ENCODE data around the gene CCNK. TPM values are rescaled to one million over a fixed set of nuclear protein-coding genes. Genes with fewer than 3 reads are reported as not detected.

Gene CCNK
- total RNA-seq, 1 donor from 2014 or later = 66.2 TPM

- Mint-ChIP-seq H3K4me1 (ENCODE audit: unreplicated experiment) (no peaks in the 10 kb centered on the region), H3K9me3 (no peaks in the 10 kb centered on the region), H3K27ac (no peak overlapping the region), H3K27me3 (no peaks in the 10 kb centered on the region), H3K36me3 (peaks cover 27% of the 10 kb centered on the region), H3K4me3 (no peak overlapping the region)
- TF ChIP-seq, protein P1, sequence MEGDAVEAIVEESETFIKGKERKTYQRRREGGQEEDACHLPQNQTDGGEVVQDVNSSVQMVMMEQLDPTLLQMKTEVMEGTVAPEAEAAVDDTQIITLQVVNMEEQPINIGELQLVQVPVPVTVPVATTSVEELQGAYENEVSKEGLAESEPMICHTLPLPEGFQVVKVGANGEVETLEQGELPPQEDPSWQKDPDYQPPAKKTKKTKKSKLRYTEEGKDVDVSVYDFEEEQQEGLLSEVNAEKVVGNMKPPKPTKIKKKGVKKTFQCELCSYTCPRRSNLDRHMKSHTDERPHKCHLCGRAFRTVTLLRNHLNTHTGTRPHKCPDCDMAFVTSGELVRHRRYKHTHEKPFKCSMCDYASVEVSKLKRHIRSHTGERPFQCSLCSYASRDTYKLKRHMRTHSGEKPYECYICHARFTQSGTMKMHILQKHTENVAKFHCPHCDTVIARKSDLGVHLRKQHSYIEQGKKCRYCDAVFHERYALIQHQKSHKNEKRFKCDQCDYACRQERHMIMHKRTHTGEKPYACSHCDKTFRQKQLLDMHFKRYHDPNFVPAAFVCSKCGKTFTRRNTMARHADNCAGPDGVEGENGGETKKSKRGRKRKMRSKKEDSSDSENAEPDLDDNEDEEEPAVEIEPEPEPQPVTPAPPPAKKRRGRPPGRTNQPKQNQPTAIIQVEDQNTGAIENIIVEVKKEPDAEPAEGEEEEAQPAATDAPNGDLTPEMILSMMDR (conservative IDR thresholded peaks at IDR 0.05) = no peak
- DNase-seq (ENCODE audit: extremely low spot score, unreplicated experiment) = no peak
Measured at GRCh38 chr14:99497341-99497740, 16.1 kb downstream of the CCNK start.

DNA sequence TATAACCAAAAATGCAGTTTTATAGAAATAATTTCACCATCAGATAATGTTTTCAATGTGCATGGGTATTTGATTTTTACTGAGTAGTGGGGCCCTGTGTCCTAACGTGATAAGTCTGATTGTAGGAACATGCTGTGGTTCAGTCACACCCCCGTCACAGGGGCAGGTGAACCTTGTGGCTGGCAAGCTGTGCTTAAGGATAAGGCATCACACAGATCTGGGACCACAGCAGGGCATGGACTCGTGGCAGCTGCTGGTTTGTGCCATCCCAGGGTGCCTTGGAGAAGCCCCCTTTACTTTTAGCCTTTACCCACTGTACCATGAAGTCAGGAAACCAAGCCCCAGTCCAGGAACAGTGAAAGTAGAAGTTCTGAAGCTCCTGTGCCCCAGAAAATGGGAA lies 16.7 kb downstream of the CCNK start:
- H3K4me1 Mint-ChIP-seq (ENCODE audit: unreplicated experiment) = no peaks in the 10 kb centered on the region
- no peak overlapping the region for H3K27ac Mint-ChIP-seq
- H3K9me3 Mint-ChIP-seq = no peaks in the 10 kb centered on the region
- no peaks in the 10 kb centered on the region for H3K27me3 Mint-ChIP-seq
- no peak overlapping the region for H3K4me3 Mint-ChIP-seq
- TF ChIP-seq, protein P1 (conservative IDR thresholded peaks at IDR 0.05) = no peak
- peaks cover 28% of the 10 kb centered on the region for H3K36me3 Mint-ChIP-seq
- DNase-seq (ENCODE audit: extremely low spot score, unreplicated experiment) = no peak

DNA sequence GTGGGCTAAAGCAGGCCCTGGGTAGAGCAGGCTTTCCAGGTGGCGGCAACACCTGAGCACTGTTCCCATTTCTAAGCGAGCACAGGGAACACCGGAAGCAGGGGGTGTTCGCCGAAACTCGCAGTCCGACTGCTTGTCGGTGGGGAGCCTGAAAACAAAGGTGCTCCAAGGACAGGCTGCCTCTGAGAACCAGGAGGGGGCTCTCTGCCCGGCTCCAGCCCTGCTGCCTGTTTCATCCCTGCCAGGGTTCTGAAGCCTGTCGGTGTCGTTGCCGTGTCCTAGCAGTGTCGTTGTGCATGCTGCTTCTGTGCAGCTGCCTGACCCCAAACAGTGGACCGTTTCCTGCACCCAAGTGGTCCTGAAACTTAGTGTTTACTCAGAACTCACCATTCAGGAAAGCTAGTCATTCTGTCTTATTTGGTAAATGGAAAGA lies 21.8 kb downstream of the CCNK start:
- Mint-ChIP-seq H3K9me3 (no peaks in the 10 kb centered on the region), H3K4me3 (no peak overlapping the region), H3K36me3 (peaks cover 33% of the 10 kb centered on the region), H3K4me1 (ENCODE audit: unreplicated experiment) (no peaks in the 10 kb centered on the region), H3K27ac (no peak overlapping the region), H3K27me3 (no peaks in the 10 kb centered on the region)
- TF ChIP-seq, protein P1 (conservative IDR thresholded peaks at IDR 0.05) = no peak
- no peak for DNase-seq (ENCODE audit: extremely low spot score, unreplicated experiment)

DNA sequence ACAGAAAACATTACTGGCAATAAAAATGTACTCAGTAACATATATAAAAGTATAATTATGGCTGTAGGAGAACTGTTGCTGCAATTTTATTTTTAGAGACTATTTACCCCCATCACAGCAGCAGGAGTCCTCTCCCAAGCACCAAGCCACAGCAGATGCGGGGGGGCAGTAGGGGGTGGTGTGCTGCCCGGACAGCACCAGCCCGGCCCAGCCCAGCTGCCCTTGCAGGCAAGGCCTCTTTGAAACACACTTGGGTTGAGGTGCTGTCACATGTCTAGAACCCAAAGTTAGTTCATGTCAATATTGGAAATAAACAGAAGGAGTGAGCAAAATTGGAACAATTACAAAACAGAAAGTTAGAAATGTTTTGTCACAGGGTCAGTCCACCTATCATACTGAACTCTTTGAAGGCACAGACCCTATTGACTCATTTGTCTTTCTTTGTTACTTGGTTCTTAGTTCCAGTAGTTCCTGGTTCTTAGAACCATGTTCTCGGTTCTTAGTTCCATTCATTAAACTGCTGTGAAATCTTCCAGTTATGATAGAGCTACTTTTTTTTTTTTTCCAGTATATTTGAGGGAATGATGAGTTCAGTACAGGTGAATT lies 22.7 kb downstream of the CCNK start:
- Mint-ChIP-seq H3K27me3 (no peaks in the 10 kb centered on the region), H3K4me1 (ENCODE audit: unreplicated experiment) (no peaks in the 10 kb centered on the region), H3K36me3 (peaks cover 33% of the 10 kb centered on the region), H3K4me3 (no peak overlapping the region), H3K27ac (no peak overlapping the region), H3K9me3 (no peaks in the 10 kb centered on the region)
- DNase-seq (ENCODE audit: extremely low spot score, unreplicated experiment) = no peak
- TF ChIP-seq, protein P1 (conservative IDR thresholded peaks at IDR 0.05) = no peak

GRCh38 chr14:99505089-99505488 lies 23.9 kb downstream of the CCNK start:
- H3K27me3 Mint-ChIP-seq = no peaks in the 10 kb centered on the region
- no peak for DNase-seq (ENCODE audit: extremely low spot score, unreplicated experiment)
- TF ChIP-seq, protein P1 (conservative IDR thresholded peaks at IDR 0.05) = no peak
- no peak overlapping the region for H3K27ac Mint-ChIP-seq
- H3K36me3 Mint-ChIP-seq = peaks cover 33% of the 10 kb centered on the region
- H3K4me1 Mint-ChIP-seq (ENCODE audit: unreplicated experiment) = no peaks in the 10 kb centered on the region
- no peak overlapping the region for H3K4me3 Mint-ChIP-seq
- H3K9me3 Mint-ChIP-seq = no peaks in the 10 kb centered on the region

Data from type B pancreatic cell (in vitro differentiated cells).